Peyer's patch (tissue), 4 donors: ENCODE measurements around the gene UBE2E2. TPM values are rescaled to one million over a fixed set of nuclear protein-coding genes. Genes with fewer than 3 reads are reported as not detected.

Experiments
- DNase-seq, 3 donors: peaks; one replicate each; pipeline ENCODE4 v3.0.0-alpha.2; 2017 to 2019
- H3K27ac ChIP-seq, 4 donors: fragments of 200-600 bp; sonication (generic); one replicate each; pipeline ENCODE4 v1.5.1; 2016 to 2019
- H3K27me3 ChIP-seq, 2 donors: fragments of 200-600 bp; sonication (generic); one replicate each; pipeline ENCODE4 v1.5.1; 2019
- H3K36me3 ChIP-seq, 3 donors: fragments of 200-600 bp; sonication (generic); one replicate each; pipeline ENCODE4 v1.5.1; 2016 to 2019
- H3K4me1 ChIP-seq, 4 donors: fragments of 200-600 bp; sonication (generic); one replicate each; pipeline ENCODE4 v1.5.1; 2016 to 2019
- H3K4me3 ChIP-seq, 4 donors: fragments of 200-600 bp; sonication (generic); 1 replicate in 3 of 4; 2 replicates in 1 of 4; pipeline ENCODE4 v1.5.1; 2016 to 2019; ENCODE audit warnings: mild to moderate bottlenecking in 1 of 4
- H3K9me3 ChIP-seq, 4 donors: fragments of 200-600 bp; sonication (generic); one replicate each; pipeline ENCODE4 v1.5.1; 2016 to 2019; ENCODE audit warnings: mild to moderate bottlenecking in 1 of 4
- POLR2A ChIP-seq, 2 donors: fragments of 450-650 bp; IDR thresholded peaks; one replicate each; pipeline ENCODE4 v1.5.1; 2017; ENCODE audit warnings: antibody characterized with exemption in 2 of 2, mild to moderate bottlenecking in 2 of 2, moderate library complexity in 2 of 2
- total RNA-seq, 4 donors: library from RNA; depleted of rRNA; stranded (reverse); fragments of >200 nt; gene quantifications; one replicate each; pipeline ENCODE4 v1.1.0, GENCODE V29; 2016
- TF ChIP-seq, protein P1 (sequence below), 6 experiments: fragments of 450-650 bp in 4 of 6; fragments of 200-600 bp in 2 of 6; sonication (generic) in 1 of 6; IDR thresholded peaks; one replicate each; pipeline ENCODE4 v1.5.1; 2017 to 2019; ENCODE audit warnings: antibody characterized with exemption in 6 of 6, mild to moderate bottlenecking in 3 of 6, moderate library complexity in 1 of 6

The UBE2E2 gene
- total RNA-seq, 4 donors from 2014 or later, result 0.70 to 37.1 (median 20.8) TPM

DNA sequence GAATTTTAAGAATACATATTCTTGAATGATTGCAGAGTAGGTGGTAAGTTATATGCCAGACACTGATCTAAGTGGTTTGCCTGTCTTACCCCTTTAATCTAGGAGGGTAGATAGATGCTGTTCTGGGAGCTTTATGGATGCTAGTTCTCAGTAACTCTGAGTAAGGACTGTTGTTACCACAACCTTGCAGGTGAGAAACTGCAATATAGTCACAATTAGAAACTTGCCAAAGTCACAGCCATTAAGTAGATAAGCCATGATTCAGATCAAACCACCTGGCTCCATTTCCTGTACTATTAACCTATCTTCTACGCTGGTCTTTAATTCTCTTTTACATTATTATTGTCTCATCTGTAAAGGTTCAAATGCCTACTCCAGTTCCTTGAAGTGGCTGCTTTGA lies 46.8 kb downstream of the UBE2E2 start:
- H3K9me3 ChIP-seq, result no peaks in the 10 kb centered on the region
- no peaks in the 10 kb centered on the region for H3K4me1 ChIP-seq
- H3K4me3 ChIP-seq, result no peak overlapping the region
- no peak for DNase-seq
- no peaks in the 10 kb centered on the region for H3K27me3 ChIP-seq
- TF ChIP-seq POLR2A (IDR thresholded peaks at IDR 0.05), result no peak
- TF ChIP-seq, protein P1, sequence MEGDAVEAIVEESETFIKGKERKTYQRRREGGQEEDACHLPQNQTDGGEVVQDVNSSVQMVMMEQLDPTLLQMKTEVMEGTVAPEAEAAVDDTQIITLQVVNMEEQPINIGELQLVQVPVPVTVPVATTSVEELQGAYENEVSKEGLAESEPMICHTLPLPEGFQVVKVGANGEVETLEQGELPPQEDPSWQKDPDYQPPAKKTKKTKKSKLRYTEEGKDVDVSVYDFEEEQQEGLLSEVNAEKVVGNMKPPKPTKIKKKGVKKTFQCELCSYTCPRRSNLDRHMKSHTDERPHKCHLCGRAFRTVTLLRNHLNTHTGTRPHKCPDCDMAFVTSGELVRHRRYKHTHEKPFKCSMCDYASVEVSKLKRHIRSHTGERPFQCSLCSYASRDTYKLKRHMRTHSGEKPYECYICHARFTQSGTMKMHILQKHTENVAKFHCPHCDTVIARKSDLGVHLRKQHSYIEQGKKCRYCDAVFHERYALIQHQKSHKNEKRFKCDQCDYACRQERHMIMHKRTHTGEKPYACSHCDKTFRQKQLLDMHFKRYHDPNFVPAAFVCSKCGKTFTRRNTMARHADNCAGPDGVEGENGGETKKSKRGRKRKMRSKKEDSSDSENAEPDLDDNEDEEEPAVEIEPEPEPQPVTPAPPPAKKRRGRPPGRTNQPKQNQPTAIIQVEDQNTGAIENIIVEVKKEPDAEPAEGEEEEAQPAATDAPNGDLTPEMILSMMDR (IDR thresholded peaks at IDR 0.05), result no peak
- H3K36me3 ChIP-seq, result no peaks in the 10 kb centered on the region
- no peak overlapping the region for H3K27ac ChIP-seq

- Histone ChIP-seq H3K4me3 (no peak overlapping the region), H3K9me3 (no peaks in the 10 kb centered on the region), H3K27me3 (no peaks in the 10 kb centered on the region), H3K27ac (no peak overlapping the region), H3K36me3 (no peaks in the 10 kb centered on the region), H3K4me1 (no peaks in the 10 kb centered on the region)
- DNase-seq, result no peak
- TF ChIP-seq, protein P1 (IDR thresholded peaks at IDR 0.05), result no peak
- no peak for TF ChIP-seq POLR2A (IDR thresholded peaks at IDR 0.05)
Observed at GRCh38 chr3:23252122-23252521, 49.0 kb downstream of the UBE2E2 start.

- no peak for DNase-seq
- Histone ChIP-seq H3K4me3 (no peak overlapping the region), H3K27ac (no peak overlapping the region), H3K9me3 (no peaks in the 10 kb centered on the region), H3K4me1 (no peaks in the 10 kb centered on the region), H3K36me3 (no peaks in the 10 kb centered on the region), H3K27me3 (no peaks in the 10 kb centered on the region)
- TF ChIP-seq POLR2A (IDR thresholded peaks at IDR 0.05), result no peak
- TF ChIP-seq, protein P1 (IDR thresholded peaks at IDR 0.05), result no peak
Observed at GRCh38 chr3:23253214-23253613, 50.1 kb downstream of the UBE2E2 start.

GRCh38 chr3:23254282-23254681 lies 51.2 kb downstream of the UBE2E2 start:
- no peak for TF ChIP-seq POLR2A (IDR thresholded peaks at IDR 0.05)
- TF ChIP-seq, protein P1 (IDR thresholded peaks at IDR 0.05), result no peak
- no peaks in the 10 kb centered on the region for H3K4me1 ChIP-seq
- no peak overlapping the region for H3K27ac ChIP-seq
- no peaks in the 10 kb centered on the region for H3K27me3 ChIP-seq
- no peak for DNase-seq
- no peaks in the 10 kb centered on the region for H3K36me3 ChIP-seq
- H3K4me3 ChIP-seq, result no peak overlapping the region
- H3K9me3 ChIP-seq, result no peaks in the 10 kb centered on the region

DNA sequence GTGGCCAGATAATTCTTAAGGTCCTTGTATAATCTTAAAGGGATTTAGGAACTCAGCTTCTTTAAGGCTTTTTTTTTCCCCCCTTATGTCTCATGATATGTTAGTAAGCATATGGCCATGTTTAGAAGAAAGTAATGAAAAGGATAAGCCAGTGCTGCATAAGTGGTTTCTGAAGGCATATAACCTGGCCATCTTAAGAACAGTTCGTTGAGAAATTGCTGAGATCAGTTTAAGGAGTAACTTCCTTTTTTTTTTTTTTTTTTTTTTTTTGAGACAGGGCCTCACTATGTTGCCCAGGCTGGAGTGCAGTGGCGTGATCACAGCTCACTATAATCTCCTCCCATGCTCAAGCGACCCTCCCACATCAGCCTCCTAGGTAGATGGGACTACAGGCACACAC lies 51.7 kb downstream of the UBE2E2 start:
- Histone ChIP-seq H3K9me3 (no peaks in the 10 kb centered on the region), H3K36me3 (no peaks in the 10 kb centered on the region), H3K27ac (no peak overlapping the region), H3K4me3 (no peak overlapping the region), H3K27me3 (no peaks in the 10 kb centered on the region), H3K4me1 (no peaks in the 10 kb centered on the region)
- no peak for DNase-seq
- TF ChIP-seq, protein P1 (IDR thresholded peaks at IDR 0.05), result no peak
- TF ChIP-seq POLR2A (IDR thresholded peaks at IDR 0.05), result no peak
